ENCODE measurements around the gene C19orf67.
A peak's percentile ranks its signal among the peaks of the same experiment; 100 is the strongest.

The C19orf67 gene

DNA sequence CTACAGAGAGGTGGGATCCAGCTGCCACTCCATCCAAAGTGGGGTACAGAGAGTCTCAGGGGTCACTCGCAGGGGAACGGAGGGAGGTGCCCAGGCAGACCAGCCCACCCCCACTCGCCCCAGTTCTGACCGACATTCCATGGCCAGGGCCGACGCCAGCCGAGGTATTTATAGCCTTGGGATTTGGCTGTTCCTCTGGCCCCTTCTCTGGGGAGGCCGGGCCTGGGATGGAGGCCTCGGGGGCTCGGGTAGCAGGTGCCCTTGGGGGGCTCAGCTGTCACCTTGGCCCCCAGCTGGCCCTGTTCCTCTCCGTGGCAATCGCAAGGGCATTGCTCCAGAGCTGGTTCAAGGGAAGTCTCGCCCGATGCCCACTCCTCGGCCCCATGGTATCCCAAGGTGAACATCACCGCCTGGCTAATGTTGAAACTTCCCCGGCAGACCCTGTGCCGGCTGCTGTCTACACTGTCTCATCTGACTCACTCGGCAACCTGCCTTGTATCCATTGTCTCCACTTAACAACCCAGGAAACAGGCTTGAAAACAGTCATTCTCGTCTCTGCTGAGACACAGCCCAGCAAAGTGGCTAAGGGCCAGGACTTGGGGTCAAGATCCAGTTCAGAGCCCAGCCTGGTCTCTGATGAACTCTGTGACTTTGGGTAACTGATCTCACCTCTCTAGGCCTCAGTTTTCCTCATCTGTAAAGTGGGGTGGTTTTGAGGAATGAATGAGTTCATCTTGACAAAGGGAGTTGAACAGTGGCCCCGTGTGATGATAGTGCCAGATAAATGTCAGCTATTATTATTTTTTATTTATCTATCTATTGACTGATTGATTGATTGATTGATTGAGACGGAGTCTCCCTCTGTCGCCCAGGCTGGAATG is 22.2 kb upstream of the C19orf67 start:
- no peak for DNase-seq

- DNase-seq = no peak
Measured at GRCh38 chr19:14106840-14107239, 21.3 kb upstream of the C19orf67 start.

GRCh38 chr19:14105680-14106079 is 20.1 kb upstream of the C19orf67 start:
- no peak for DNase-seq

GRCh38 chr19:14103310-14103709 is 17.7 kb upstream of the C19orf67 start:
- no peak for DNase-seq

GRCh38 chr19:14102756-14103155 is 17.2 kb upstream of the C19orf67 start:
- DNase-seq = no peak

DNA sequence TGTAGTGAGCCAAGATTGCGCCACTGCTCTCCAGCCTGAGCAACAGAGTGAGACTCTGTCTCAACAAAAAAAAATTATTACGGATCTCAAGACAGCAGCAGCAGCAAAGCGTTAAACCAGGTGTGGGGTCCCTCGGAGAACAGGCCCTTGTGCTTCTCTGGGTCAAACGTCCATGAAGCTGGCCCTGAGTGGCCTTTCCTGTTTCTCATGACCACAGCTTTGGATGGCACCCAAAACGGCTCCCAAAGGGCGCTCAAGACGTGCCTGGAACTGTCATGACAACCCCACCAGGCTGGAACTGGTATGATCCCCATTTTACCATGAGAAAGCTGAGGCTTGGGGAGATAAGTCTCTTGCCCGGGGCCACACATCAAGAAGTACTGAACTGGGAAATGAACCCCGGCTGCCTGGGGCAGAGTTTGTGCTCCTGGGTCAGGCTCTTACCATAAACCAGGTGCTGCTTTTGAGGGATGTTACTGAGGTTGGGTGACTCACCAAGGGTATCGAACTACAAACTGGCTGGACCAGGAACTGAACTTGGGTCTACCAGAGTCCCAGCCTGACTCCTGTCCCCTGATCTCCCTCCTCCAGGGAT is 16.6 kb upstream of the C19orf67 start:
- DNase-seq = no peak

DNA sequence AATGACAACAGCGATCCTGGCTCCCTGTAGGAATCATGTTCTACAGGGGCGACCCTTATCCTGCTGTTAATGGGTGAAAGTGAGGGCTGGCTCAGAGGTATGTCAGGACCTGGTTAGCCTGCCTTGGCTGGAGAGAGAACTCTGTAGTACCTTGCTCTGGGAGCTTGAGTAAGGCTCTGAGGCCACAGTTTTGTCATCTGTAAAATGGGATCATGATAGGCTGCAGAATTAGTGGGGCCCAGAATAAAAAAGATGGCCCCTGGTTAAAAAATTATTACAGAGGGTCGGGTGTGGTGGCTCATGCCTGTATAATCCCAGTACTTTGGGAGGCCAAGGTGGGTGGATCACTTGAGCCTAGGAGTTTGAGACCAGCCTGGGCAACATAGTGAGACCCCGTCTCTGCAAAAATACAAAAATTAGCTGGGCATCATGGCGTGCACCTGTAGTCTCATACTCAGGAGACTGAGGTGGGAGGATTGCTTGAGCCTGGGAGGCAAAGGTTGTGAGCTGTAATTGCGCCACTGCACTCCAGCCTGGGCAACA is 15.5 kb upstream of the C19orf67 start:
- no peak for DNase-seq

GRCh38 chr19:14097532-14098151 is 12.1 kb upstream of the C19orf67 start:
- no peak for DNase-seq

DNA sequence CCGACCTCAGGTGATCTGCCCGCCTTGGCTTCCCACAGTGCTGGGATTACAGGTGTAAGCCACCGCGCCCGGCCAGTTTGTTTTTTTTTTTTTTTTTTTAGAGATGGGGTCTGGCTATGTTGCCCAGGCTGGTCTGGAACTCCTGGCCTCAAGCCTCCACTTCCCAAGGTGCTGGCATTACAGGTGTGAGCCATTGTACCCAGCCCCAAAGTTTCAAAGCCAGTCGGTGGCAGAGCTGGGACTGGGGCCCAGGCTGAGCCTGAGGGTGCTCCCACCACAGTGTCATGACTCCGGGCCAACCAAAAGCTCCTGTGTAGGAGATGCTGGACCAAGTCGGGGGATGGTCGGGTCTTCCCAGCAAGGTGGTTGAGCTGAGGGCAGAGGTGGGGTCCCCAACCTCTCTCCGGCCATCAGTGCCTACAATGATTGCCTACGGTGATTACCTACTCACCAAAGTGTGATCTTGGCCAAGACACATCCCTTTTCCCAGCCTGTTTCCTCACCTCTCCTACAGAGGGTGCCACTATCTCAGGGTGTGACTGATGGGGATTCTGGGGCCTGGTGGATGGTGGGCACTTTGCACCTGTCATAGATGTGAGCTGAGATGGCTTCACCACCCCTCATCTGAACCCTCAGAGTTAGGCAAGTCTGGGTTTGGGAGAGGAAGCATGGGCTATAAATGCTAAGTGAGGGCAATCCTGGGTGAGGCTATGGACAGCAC is 10.8 kb upstream of the C19orf67 start:
- DNase-seq = no peak

GRCh38 chr19:14094854-14095253 is 9.3 kb upstream of the C19orf67 start:
- no peak for DNase-seq

DNA sequence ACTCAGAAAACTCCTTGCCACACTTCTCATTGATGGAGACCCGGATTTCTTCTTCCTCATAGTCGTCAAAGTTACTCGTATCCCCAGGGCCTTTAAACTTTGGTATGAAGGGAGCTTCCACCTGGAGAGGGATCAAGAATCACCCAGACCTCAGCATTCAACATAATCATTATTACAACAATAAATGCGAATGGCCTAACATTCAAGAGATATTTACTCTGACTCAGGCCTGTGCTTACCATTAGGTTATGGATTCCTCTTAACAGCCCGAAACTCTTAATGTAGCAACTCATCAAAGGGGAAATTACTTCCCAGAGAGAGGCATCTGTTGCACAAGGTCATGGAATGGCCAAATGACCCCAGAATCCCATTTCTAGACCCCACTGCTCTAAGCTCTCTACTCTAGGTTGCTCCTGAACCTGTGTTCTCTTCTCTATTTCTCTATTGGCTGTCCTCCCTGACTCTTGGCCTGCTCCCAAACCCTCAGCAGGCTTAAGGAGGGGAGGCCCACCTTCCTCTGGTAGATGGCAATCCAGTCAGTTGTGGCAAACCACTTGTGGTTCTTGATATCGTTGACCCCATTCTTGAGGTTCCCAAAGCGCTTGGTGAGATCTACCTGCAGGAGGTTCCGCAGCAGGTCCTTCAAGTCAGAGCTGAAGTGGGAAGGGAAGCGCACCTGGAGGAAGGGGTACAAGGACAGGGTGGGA is 7.7 kb upstream of the C19orf67 start:
- no peak for DNase-seq

DNA sequence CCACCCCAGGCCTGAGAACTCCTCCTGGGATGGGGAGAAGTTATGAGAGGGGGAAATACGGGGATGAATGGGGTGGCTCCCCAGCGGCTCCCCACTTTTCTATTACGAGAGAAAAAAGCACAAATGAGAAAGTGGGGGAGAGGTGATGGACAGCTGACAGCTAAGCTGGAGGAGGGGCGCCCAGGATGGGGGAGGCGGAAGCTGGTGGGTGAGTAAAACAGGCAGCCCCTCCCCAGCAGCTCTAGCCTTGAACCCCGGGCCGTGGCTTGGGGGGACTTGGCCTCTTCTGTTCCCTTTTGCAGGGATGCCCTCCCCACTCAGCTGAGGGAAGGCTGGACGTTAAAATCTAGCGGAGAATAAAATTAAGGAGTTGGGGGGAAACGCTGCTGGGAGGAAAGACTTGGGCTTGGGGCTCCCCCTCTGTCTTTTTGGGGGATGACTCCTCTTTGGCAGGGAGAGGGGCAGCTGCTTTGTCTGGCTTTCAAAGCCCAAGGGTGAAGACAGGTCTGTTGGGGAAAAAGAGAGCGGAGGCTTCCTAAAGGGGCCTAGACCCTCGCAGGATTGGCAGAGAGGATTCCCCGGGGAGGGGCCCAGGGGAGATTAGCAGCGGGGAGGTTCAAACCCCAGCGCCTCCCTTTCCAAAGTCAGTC is 6.4 kb upstream of the C19orf67 start:
- peak; percentile 67 for DNase-seq

DNA sequence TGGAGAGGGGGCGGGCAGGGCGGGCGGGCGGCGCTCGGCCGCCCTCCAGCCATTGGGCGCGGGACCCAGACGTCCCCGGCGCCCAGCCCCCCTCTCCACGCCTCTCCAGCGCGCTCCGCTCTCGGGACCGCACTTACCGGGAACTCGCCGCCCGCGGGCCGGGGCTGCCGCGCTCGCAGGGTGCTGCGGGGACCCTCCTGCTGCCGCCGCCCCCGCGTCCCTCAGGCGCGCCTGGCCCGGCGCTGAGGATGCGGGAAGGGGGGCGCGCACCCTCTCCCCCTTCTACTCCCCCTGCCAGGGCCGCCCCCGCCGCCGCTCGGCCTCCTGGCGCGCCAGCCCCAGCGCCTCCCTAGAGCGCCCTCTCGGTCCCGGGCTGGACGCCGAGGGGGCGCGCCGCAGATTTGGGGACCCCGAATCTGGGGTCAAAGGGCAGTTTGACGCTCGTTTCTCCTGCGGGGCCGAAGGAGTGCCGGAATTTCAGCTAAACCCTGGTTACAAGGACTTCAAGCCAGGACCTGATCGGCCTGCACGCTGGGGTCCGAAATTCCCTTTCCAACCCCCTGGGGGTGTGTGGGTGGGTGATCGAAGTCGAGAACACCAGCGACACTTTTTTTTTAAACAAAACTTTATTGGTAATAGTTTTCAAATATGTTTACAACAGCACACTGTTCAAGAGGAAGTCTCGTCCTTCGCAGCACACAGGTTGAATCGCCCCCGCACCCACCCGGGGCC is 5.7 kb upstream of the C19orf67 start:
- peak; percentile 80 for DNase-seq

DNA sequence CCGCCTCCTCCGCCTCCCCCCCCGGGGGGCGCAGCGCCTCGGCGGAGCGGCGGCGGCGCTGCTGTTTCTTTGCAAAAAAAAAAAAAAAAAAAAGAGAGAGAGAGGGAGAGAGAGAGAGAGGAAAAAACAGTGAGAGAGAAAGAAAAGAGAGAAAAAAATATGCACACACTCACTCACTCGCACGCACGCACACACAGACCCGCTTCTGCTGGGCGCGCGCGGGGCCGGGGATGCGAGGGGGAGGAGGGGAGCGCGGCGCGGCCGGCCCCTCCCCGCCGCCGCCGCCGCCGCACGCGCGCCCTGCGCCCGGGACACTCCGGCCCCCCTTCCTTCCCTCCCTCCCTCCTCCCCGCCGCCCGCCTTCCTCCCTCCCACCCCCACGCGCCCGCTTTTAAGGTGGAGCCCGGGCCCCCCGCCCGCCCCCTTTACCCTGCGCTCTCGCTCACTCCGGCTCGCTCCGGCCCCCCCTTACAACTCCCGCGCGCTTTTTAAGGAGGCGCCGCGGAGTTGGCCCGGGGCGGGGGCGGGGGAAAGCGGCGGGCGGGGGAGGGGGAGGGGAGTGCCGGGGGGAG is 5.0 kb upstream of the C19orf67 start, which contains the start of gene SAMD1:
SAMD1 (minus strand) TSS at position 243 of the 572 bp plus-strand sequence.
- peak; percentile 84 for DNase-seq

DNA sequence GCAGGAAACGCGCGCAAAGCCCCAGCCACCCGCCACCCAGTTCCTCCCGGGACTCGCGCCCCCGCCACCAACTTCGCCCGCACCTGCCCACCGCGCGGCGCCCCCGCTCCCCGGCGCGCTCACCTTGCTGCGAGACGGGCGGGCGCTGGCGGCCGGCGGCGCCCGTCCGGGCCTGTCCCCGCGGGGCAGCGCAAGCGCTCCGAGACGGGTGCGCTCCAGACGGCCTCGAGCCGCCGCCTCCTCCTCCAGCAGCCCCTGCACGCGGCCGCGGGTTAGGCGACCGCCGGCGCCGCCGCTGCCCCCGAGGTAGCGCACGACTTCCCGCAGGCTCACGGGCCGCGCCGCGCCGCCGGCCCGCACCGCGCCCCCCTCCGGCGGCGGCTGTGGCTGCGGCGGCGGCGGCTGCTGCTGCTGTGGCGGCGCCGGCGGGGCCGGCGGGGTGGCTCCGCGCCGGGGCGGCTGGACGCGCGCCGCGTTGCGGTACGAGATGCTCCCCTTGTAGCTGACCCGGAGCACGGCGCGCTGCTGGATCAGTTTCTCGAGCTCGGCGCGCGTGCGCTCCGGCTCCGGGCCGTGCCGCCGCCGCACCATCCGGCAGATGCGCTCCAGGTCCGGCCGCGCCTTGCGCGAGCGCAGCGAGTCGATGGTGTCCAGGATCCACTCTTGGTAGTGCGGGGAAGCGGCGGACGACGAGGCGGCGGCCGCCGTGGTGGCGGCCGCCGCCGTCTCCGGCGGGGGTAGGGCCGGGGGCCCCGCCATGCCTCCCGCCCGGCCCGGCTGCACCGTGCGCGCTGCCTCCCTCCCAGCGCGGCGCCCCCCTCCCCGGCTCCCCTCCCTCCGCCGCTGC is 4.3 kb upstream of the C19orf67 start:
- peak; percentile 64 for DNase-seq

DNA sequence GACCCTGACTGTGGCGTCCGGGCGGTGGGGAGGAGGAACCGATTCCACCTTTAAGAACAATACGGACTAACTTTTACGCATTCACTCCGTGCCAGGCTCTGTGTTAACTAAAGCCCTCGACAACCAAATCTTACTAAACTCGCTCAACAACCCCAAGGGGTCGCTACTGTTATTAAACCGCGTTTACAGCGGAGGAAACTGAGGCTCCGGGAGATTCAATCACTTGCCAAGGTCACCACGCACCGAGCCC is 3.8 kb upstream of the C19orf67 start:
- DNase-seq = no peak

- no peak for DNase-seq
Measured at GRCh38 chr19:14088634-14089411, 3.2 kb upstream of the C19orf67 start.

DNA sequence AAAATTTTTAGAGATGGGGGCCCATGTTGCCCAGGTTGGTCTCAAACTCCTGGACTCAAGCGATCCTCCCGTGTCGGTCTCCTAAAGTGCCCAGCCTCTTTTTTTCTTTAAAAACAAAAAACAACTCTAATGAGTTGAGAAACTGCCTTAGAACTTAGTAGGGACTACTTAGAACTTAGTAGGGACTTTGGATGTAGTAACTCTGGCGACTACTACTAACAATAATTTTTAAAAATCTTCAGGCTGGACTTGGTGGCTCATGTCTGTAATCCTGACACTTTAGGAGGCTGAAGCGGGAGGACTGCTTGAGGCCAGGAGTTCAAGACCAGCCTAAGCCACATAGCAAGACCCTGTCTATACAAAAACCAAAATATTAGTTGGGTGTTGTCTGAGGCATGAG is 515 bp upstream of the C19orf67 start:
- no peak for DNase-seq

DNA sequence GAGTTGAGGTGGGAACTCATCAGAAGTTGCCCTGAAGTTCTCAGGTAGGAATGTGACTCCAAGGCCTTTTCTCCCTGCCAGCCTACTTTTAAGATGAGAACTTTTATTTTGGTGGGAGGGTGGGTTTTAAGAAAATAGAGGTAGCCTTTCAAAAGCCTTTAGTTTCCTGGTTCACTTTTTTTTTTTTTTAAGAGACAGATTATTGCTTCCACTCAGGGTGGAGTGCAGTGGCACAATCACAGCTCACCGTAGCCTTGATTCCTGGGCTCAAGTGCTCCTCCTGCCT is 3.0 kb downstream of the C19orf67 start:
- DNase-seq = no peak

Measured in stimulated activated CD8-positive, alpha-beta memory T cell treated with anti-CD3 and anti-CD28 coated beads, Interleukin-4, amount 100 ng/mL, for 48 hours (primary cell).